GM23338 (cell line): ENCODE results near the gene ERCC5. TPM values are rescaled to one million over a fixed set of nuclear protein-coding genes. Genes with fewer than 3 reads are reported as not detected.

Experiments used
- ATAC-seq: fragments of 200-7000 bp; cut with Tn5 transposase; 3 replicates; pipeline ENCODE4 v1.9.1; 2020
- DNase-seq: peaks from one replicate; pipeline ENCODE4 v3.0.0-alpha.2; 2015; ENCODE audit warnings: low spot score
- H2AFZ ChIP-seq: fragments of 200-600 bp; sonication (generic); 2 replicates; pipeline ENCODE4 v1.8.0; 2016; ENCODE audit warnings: antibody characterized with exemption, mild to moderate bottlenecking, moderate library complexity
- H3F3A ChIP-seq: fragments of 200-600 bp; sonication (generic); replicated peaks from 2 replicates; pipeline ENCODE4 v1.8.0; 2017; ENCODE audit warnings: antibody characterized with exemption, mixed run types, low read depth
- H3K27ac ChIP-seq: fragments of 200-600 bp; sonication (generic); 2 replicates; pipeline ENCODE4 v1.6.1; 2016; ENCODE audit warnings: low read depth
- H3K27me3 ChIP-seq: fragments of 200-600 bp; sonication (generic); 2 replicates; pipeline ENCODE4 v1.8.0; 2016; ENCODE audit warnings: mild to moderate bottlenecking, mixed run types, moderate library complexity; ENCODE audit not compliant: insufficient read depth
- H3K36me3 ChIP-seq: fragments of 200-600 bp; sonication (generic); 2 replicates; pipeline ENCODE4 v1.8.0; 2016; ENCODE audit warnings: mild to moderate bottlenecking; ENCODE audit not compliant: insufficient read depth
- H3K4me1 ChIP-seq: fragments of 200-600 bp; sonication (generic); 2 replicates; pipeline ENCODE4 v1.8.0; 2016; ENCODE audit warnings: mild to moderate bottlenecking, moderate library complexity; ENCODE audit not compliant: insufficient read depth
- H3K4me2 ChIP-seq: fragments of 200-600 bp; sonication (generic); 2 replicates; pipeline ENCODE4 v1.7.1; 2017; ENCODE audit warnings: mixed run types
- H3K4me3 ChIP-seq: fragments of 200-600 bp; sonication (generic); 2 replicates; pipeline ENCODE4 v1.6.1; 2016; ENCODE audit warnings: mixed run types
- H3K79me2 ChIP-seq: fragments of 200-600 bp; sonication (generic); replicated peaks from 2 replicates; pipeline ENCODE4 v1.8.0; 2017; ENCODE audit warnings: mild to moderate bottlenecking; ENCODE audit not compliant: insufficient read depth
- H3K9me2 ChIP-seq: fragments of 200-600 bp; sonication (generic); 2 replicates; pipeline ENCODE4 v1.8.0; 2017; ENCODE audit not compliant: insufficient read depth
- H4K20me1 ChIP-seq: fragments of 200-600 bp; sonication (generic); replicated peaks from 2 replicates; pipeline ENCODE4 v1.8.0; 2017; ENCODE audit warnings: mild to moderate bottlenecking; ENCODE audit not compliant: insufficient read depth
- H3K27ac Mint-ChIP-seq: 2 replicates; pipeline ENCODE4 v1.8.0; 2020; ENCODE audit warnings: inconsistent platforms, mild to moderate bottlenecking, moderate library complexity, mixed read lengths
- H3K27me3 Mint-ChIP-seq: 3 replicates; pipeline ENCODE4 v1.8.0; 2022; ENCODE audit warnings: low read depth, mild to moderate bottlenecking, moderate library complexity, mixed read lengths, inconsistent platforms; ENCODE audit not compliant: insufficient read depth, poor library complexity
- H3K36me3 Mint-ChIP-seq: 3 replicates; pipeline ENCODE4 v1.8.0; 2021; ENCODE audit warnings: low read depth, mild to moderate bottlenecking, inconsistent platforms, moderate library complexity, mixed read lengths
- H3K4me1 Mint-ChIP-seq: 3 replicates; pipeline ENCODE4 v1.8.0; 2020; ENCODE audit warnings: mild to moderate bottlenecking, inconsistent platforms, mixed read lengths
- H3K4me3 Mint-ChIP-seq: 3 replicates; pipeline ENCODE4 v1.8.0; 2021; ENCODE audit warnings: moderate library complexity, mild to moderate bottlenecking, inconsistent platforms, mixed read lengths
- H3K9me3 Mint-ChIP-seq: 3 replicates; pipeline ENCODE4 v1.8.0; 2020; ENCODE audit warnings: moderate library complexity, mild to moderate bottlenecking, inconsistent platforms, mixed read lengths
- CREB1 ChIP-seq: fragments of 250-450 bp; sonication (Bioruptor Pico); IDR thresholded peaks from 2 replicates; pipeline ENCODE4 v1.5.0; 2020; ENCODE audit warnings: low read depth, mild to moderate bottlenecking, moderate library complexity
- CTCF ChIP-seq, 2 experiments: fragments of 200-600 bp in 1 of 2; sonication (generic) in 1 of 2; conservative IDR thresholded peaks; 2 replicates each; pipeline versions ENCODE4 v1.5.1 to v1.6.1; 2016 to 2017; ENCODE audit warnings: antibody characterized with exemption in 2 of 2, low read depth in 2 of 2, mild to moderate bottlenecking in 2 of 2, moderate library complexity in 1 of 2
- ETS1 ChIP-seq: IDR thresholded peaks from 2 replicates; pipeline ENCODE4 v1.6.1; 2016; ENCODE audit warnings: antibody characterized with exemption
- EZH2 ChIP-seq: fragments of 200-600 bp; sonication (generic); IDR thresholded peaks from one replicate; pipeline ENCODE4 v1.8.0; 2017; ENCODE audit warnings: antibody characterized with exemption, mild to moderate bottlenecking, low read depth; ENCODE audit not compliant: unreplicated experiment
- EZH2phosphoT487 ChIP-seq: fragments of 200-600 bp; sonication (generic); IDR thresholded peaks from one replicate; pipeline ENCODE4 v1.8.1; 2018; ENCODE audit warnings: antibody characterized with exemption; ENCODE audit not compliant: unreplicated experiment
- JUNB ChIP-seq: IDR thresholded peaks from one replicate; pipeline ENCODE4 v1.6.1; 2016; ENCODE audit warnings: antibody characterized with exemption; ENCODE audit not compliant: unreplicated experiment
- NANOG ChIP-seq: IDR thresholded peaks from 2 replicates; pipeline ENCODE4 v1.6.1; 2016; ENCODE audit warnings: antibody characterized with exemption, borderline replicate concordance
- POLR2AphosphoS5 ChIP-seq: IDR thresholded peaks from 2 replicates; pipeline ENCODE4 v1.6.1; 2016; ENCODE audit warnings: antibody characterized with exemption, low read depth
- REST ChIP-seq: IDR thresholded peaks from one replicate; pipeline ENCODE4 v1.6.1; 2018; ENCODE audit warnings: antibody characterized with exemption; ENCODE audit not compliant: unreplicated experiment
- ZNF114 ChIP-seq: fragments of 250-450 bp; sonication (Bioruptor Pico); IDR thresholded peaks from 2 replicates; pipeline ENCODE4 v1.5.0; 2020; ENCODE audit warnings: mild to moderate bottlenecking, moderate library complexity
- ZNF331 ChIP-seq: fragments of 250-450 bp; sonication (Bioruptor Pico); IDR thresholded peaks from 2 replicates; pipeline ENCODE4 v1.5.0; 2020; ENCODE audit warnings: low read depth, mild to moderate bottlenecking, moderate library complexity
- polyA plus RNA-seq: library from polyadenylated mRNA; unstranded; fragments of >200 nt; fragmentation: Nextera tagmentation; extraction: Ambion mirVana; gene quantifications from 2 replicates; pipeline ENCODE4 v1.2.1, GENCODE V29; 2016
- total RNA-seq: library from RNA; depleted of rRNA; stranded (reverse); fragments of >200 nt; shearing (Covaris generic); gene quantifications from 2 replicates; pipeline ENCODE4 v1.2.3, GENCODE V29; 2014

The ERCC5 gene
- total and polyA plus RNA-seq, 2 experiments from 2014 or later = 25.4 to 26.2 TPM

DNA sequence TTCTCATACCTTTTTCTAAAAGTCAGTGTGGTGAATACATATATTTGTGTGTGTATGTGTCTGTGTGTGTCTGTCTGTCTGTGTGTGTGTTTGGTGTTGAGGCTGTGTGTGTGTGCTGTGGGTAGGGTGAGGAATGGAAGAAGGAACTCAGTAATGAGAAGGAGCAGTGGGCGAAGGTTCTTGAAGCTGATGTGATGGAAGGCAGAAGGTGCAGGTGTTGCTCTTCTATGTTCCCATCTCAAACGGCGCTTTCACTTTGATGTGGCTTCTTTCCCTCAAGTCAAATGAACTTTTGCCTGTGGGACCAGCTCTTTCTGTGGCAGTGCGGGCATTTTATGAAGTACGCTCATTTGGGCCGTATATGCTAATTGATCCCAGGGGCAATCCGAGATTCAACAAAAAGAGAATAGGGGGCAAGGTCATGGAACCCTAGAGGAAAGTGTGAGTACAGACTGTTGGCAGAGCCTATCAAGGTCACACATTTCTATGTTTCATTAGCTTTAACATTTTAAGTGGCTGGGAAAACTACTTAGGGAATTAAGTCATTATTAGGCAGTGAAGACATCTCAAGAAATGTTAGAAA, 31.7 kb upstream of the ERCC5 start:
- H3K36me3 Mint-ChIP-seq = peaks cover 10% of the 10 kb centered on the region; the same call in 2 of the 3 replicates
- ATAC-seq = no peak
- TF ChIP-seq EZH2 = no peak
- no peak for TF ChIP-seq CREB1 (CRISPR knock-in tag)
- no peak for TF ChIP-seq REST
- no peak for TF ChIP-seq NANOG
- no peak for TF ChIP-seq JUNB
- TF ChIP-seq ZNF114 = no peak
- no peak for TF ChIP-seq POLR2AphosphoS5
- no peak for TF ChIP-seq ZNF331 (CRISPR knock-in tag)
- TF ChIP-seq CTCF (conservative IDR thresholded peaks at IDR 0.05; ENCODE audit: low read depth in 2 of 2) = no peak
- H3K27me3 Mint-ChIP-seq = no peaks in the 10 kb centered on the region
- H3F3A ChIP-seq = no peaks in the 10 kb centered on the region
- H2AFZ ChIP-seq = no peak overlapping the region
- no peaks in the 10 kb centered on the region for H3K9me2 ChIP-seq
- no peaks in the 10 kb centered on the region for H3K27me3 ChIP-seq
- H4K20me1 ChIP-seq = no peaks in the 10 kb centered on the region
- H3K4me1 Mint-ChIP-seq = 0 out of 3 replicates have a peak, but pooled peaks cover 3% of the 10 kb centered on the region
- no peak overlapping the region for H3K4me2 ChIP-seq
- H3K27ac ChIP-seq = no peak overlapping the region
- H3K27ac Mint-ChIP-seq = no peak overlapping the region
- H3K4me3 Mint-ChIP-seq = no peak overlapping the region
- no peaks in the 10 kb centered on the region for H3K36me3 ChIP-seq
- H3K9me3 Mint-ChIP-seq = peaks cover 5% of the 10 kb centered on the region; the same call in 1 of the 3 replicates
- H3K4me3 ChIP-seq = no peak overlapping the region
- DNase-seq = no peak
- no peaks in the 10 kb centered on the region for H3K4me1 ChIP-seq
- H3K79me2 ChIP-seq = no peaks in the 10 kb centered on the region

- no peak overlapping the region for H3K27ac ChIP-seq
- H2AFZ ChIP-seq = no peak overlapping the region
- Mint-ChIP-seq H3K4me3 (no peak overlapping the region), H3K27ac (no peak overlapping the region), H3K4me1 (0 out of 3 replicates have a peak, but pooled peaks cover 3% of the 10 kb centered on the region), H3K36me3 (peaks cover 10% of the 10 kb centered on the region; the same call in 2 of the 3 replicates), H3K27me3 (no peaks in the 10 kb centered on the region), H3K9me3 (peaks cover 5% of the 10 kb centered on the region; the same call in 1 of the 3 replicates)
- H3K4me3 ChIP-seq = no peak overlapping the region
- H3K27me3 ChIP-seq = no peaks in the 10 kb centered on the region
- H3K36me3 ChIP-seq = no peaks in the 10 kb centered on the region
- no peaks in the 10 kb centered on the region for H3K4me1 ChIP-seq
- DNase-seq (no peak), ATAC-seq (no peak)
- no peaks in the 10 kb centered on the region for H3K79me2 ChIP-seq
- H3K9me2 ChIP-seq = no peaks in the 10 kb centered on the region
- no peaks in the 10 kb centered on the region for H3F3A ChIP-seq
- no peaks in the 10 kb centered on the region for H4K20me1 ChIP-seq
- H3K4me2 ChIP-seq = no peak overlapping the region
- TF ChIP-seq REST = no peak
- TF ChIP-seq EZH2phosphoT487 = no peak
- TF ChIP-seq POLR2AphosphoS5 = no peak
- TF ChIP-seq ETS1 = no peak
These were observed 31.0 kb upstream of the ERCC5 start for GRCh38 chr13:102814793-102815192.
